NT2/D1 (cell line): ENCODE results near the gene PTPRN2.
"Not testable (repeated sequence)": the region's sequence is repeated elsewhere in the genome, so short reads cannot be mapped to it uniquely, and the experiment has no call there.

Experiments used
- DNase-seq: peaks from one replicate; pipeline ENCODE4 v3.0.0-alpha.2; 2011; ENCODE audit warnings: low read depth, low spot score
- H3K27me3 ChIP-seq: 2 replicates; pipeline ENCODE4 v1.6.0; 2011; ENCODE audit warnings: mild to moderate bottlenecking; ENCODE audit not compliant: insufficient read length, insufficient read depth
- H3K36me3 ChIP-seq: 2 replicates; pipeline ENCODE4 v1.6.1; 2011; ENCODE audit warnings: mild to moderate bottlenecking, low read length, mixed read lengths; ENCODE audit not compliant: insufficient read depth, insufficient read length
- H3K4me1 ChIP-seq: 2 replicates; pipeline ENCODE4 v1.5.1; 2011; ENCODE audit not compliant: insufficient read depth, insufficient read length
- H3K4me3 ChIP-seq: 2 replicates; pipeline ENCODE4 v1.5.1; 2011; ENCODE audit warnings: low read depth; ENCODE audit not compliant: insufficient read length
- H3K9ac ChIP-seq: 2 replicates; pipeline ENCODE4 v1.6.0; 2011; ENCODE audit warnings: low read depth; ENCODE audit not compliant: insufficient read length
- H3K9me3 ChIP-seq: 2 replicates; pipeline ENCODE4 v1.5.1; 2011; ENCODE audit warnings: mild to moderate bottlenecking, low read length; ENCODE audit not compliant: insufficient read depth
- SUZ12 ChIP-seq: IDR thresholded peaks from 2 replicates; pipeline ENCODE4 v1.6.1; 2011; ENCODE audit not compliant: insufficient read length, insufficient read depth; ENCODE audit errors: extremely low read depth
- YY1 ChIP-seq: IDR thresholded peaks from 2 replicates; pipeline ENCODE4 v1.6.1; 2011; ENCODE audit not compliant: insufficient read length, insufficient read depth
- ZNF274 ChIP-seq: IDR thresholded peaks from 2 replicates; pipeline ENCODE4 v1.6.1; 2011; ENCODE audit warnings: mild to moderate bottlenecking, low read depth, low read length

The PTPRN2 gene

GRCh38 chr7:157506268-157506667, 1081.4 kb downstream of the PTPRN2 start:
- Histone ChIP-seq H3K9me3 (peaks cover 13% of the 10 kb centered on the region), H3K4me1 (no peaks in the 10 kb centered on the region), H3K36me3 (no peaks in the 10 kb centered on the region), H3K9ac (no peak overlapping the region), H3K4me3 (no peak overlapping the region), H3K27me3 (peaks cover 35% of the 10 kb centered on the region)
- TF ChIP-seq YY1 (no peak), ZNF274 (no peak), SUZ12 (no peak)
- no peak for DNase-seq

- Histone ChIP-seq H3K4me1 (no peaks in the 10 kb centered on the region), H3K4me3 (no peak overlapping the region), H3K9me3 (peaks cover 13% of the 10 kb centered on the region), H3K27me3 (peaks cover 41% of the 10 kb centered on the region), H3K9ac (no peak overlapping the region), H3K36me3 (no peaks in the 10 kb centered on the region)
- DNase-seq, result no peak
- TF ChIP-seq SUZ12, result no peak
- TF ChIP-seq ZNF274, result no peak
- no peak for TF ChIP-seq YY1
Observed at GRCh38 chr7:157505646-157506045, 1082.0 kb downstream of the PTPRN2 start.

GRCh38 chr7:157503229-157503628, 1084.4 kb downstream of the PTPRN2 start:
- Histone ChIP-seq H3K36me3 (no peaks in the 10 kb centered on the region), H3K27me3 (peaks cover 59% of the 10 kb centered on the region), H3K4me1 (peaks cover 5% of the 10 kb centered on the region), H3K9ac (no peak overlapping the region), H3K4me3 (no peak overlapping the region), H3K9me3 (peaks cover 13% of the 10 kb centered on the region)
- no peak for TF ChIP-seq ZNF274
- TF ChIP-seq YY1, result no peak
- no peak for TF ChIP-seq SUZ12
- DNase-seq, result no peak

- H3K27me3 ChIP-seq, result peaks cover 64% of the 10 kb centered on the region
- no peak for DNase-seq
- no peak for TF ChIP-seq YY1
- no peak for TF ChIP-seq SUZ12
- peaks cover 7% of the 10 kb centered on the region for H3K4me1 ChIP-seq
- H3K9me3 ChIP-seq, result peaks cover 13% of the 10 kb centered on the region
- H3K4me3 ChIP-seq, result no peak overlapping the region
- no peaks in the 10 kb centered on the region for H3K36me3 ChIP-seq
- H3K9ac ChIP-seq, result no peak overlapping the region
Observed at GRCh38 chr7:157502701-157503111, 1084.9 kb downstream of the PTPRN2 start.

- H3K9me3 ChIP-seq, result peaks cover 13% of the 10 kb centered on the region
- H3K4me3 ChIP-seq, result no peak overlapping the region
- TF ChIP-seq YY1 (no peak), ZNF274 (no peak), SUZ12 (no peak)
- no peak overlapping the region for H3K9ac ChIP-seq
- no peak for DNase-seq
- H3K4me1 ChIP-seq, result peaks cover 7% of the 10 kb centered on the region
- H3K27me3 ChIP-seq, result peaks cover 62% of the 10 kb centered on the region
- H3K36me3 ChIP-seq, result no peaks in the 10 kb centered on the region
Observed at GRCh38 chr7:157501581-157501980, 1086.0 kb downstream of the PTPRN2 start.

GRCh38 chr7:157500989-157501540, 1086.6 kb downstream of the PTPRN2 start:
- peaks cover 65% of the 10 kb centered on the region for H3K27me3 ChIP-seq
- H3K36me3 ChIP-seq, H3K4me1 ChIP-seq, H3K9ac ChIP-seq, H3K4me3 ChIP-seq, H3K9me3 ChIP-seq, DNase-seq: not testable (repeated sequence)

- peaks cover 3% of the 10 kb centered on the region; the same call in 1 of the 2 replicates for H3K9me3 ChIP-seq
- DNase-seq, result peak; percentile 32
- peaks cover 7% of the 10 kb centered on the region for H3K4me1 ChIP-seq
- TF ChIP-seq SUZ12 (no peak), YY1 (no peak), ZNF274 (no peak)
- no peak overlapping the region for H3K9ac ChIP-seq
- peaks cover 65% of the 10 kb centered on the region for H3K27me3 ChIP-seq
- peak overlapping the region; percentile 8 for H3K4me3 ChIP-seq
- H3K36me3 ChIP-seq, result no peaks in the 10 kb centered on the region
Observed at GRCh38 chr7:157500171-157500960, 1087.3 kb downstream of the PTPRN2 start.

GRCh38 chr7:157499835-157500153, 1087.8 kb downstream of the PTPRN2 start:
- no peak overlapping the region for H3K9ac ChIP-seq
- peaks cover 65% of the 10 kb centered on the region for H3K27me3 ChIP-seq
- no peak overlapping the region for H3K4me3 ChIP-seq
- no peak for DNase-seq
- peaks cover 7% of the 10 kb centered on the region for H3K4me1 ChIP-seq
- H3K36me3 ChIP-seq, result no peaks in the 10 kb centered on the region
- TF ChIP-seq YY1 (no peak), ZNF274 (no peak), SUZ12 (no peak)
- no peaks in the 10 kb centered on the region for H3K9me3 ChIP-seq
